DOHH2 (cell line): ENCODE data around the gene SHCBP1L.

Experiments used
- H3F3A ChIP-seq: fragments of 200-600 bp; sonication (generic), shearing (Covaris generic); 2 replicates; pipeline ENCODE4 v1.6.0; 2016; ENCODE audit warnings: antibody characterized with exemption, mild to moderate bottlenecking; ENCODE audit not compliant: control insufficient read depth, insufficient read depth
- H3K27ac ChIP-seq: fragments of 200-600 bp; sonication (generic); 2 replicates; pipeline ENCODE4 v1.5.1; 2014; ENCODE audit warnings: low read depth, mild to moderate bottlenecking, low read length, moderate library complexity
- H3K27me3 ChIP-seq: fragments of 200-600 bp; sonication (generic); 2 replicates; pipeline ENCODE4 v1.6.1; 2014; ENCODE audit warnings: mild to moderate bottlenecking, low read length, mixed read lengths; ENCODE audit not compliant: control insufficient read depth
- H3K36me3 ChIP-seq: fragments of 200-600 bp; sonication (generic); 2 replicates; pipeline ENCODE4 v1.6.1; 2014; ENCODE audit warnings: mild to moderate bottlenecking, low read length, moderate library complexity, mixed read lengths; ENCODE audit not compliant: control insufficient read depth
- H3K4me1 ChIP-seq: fragments of 200-600 bp; sonication (generic); 2 replicates; pipeline ENCODE4 v1.6.1; 2014; ENCODE audit warnings: mild to moderate bottlenecking, low read length, mixed read lengths; ENCODE audit not compliant: control insufficient read depth
- H3K4me2 ChIP-seq: fragments of 200-600 bp; sonication (generic); 2 replicates; pipeline ENCODE4 v1.6.0; 2014; ENCODE audit warnings: mild to moderate bottlenecking, low read length, moderate library complexity
- H3K4me3 ChIP-seq: fragments of 200-600 bp; sonication (generic); 2 replicates; pipeline ENCODE4 v1.5.1; 2014; ENCODE audit warnings: mild to moderate bottlenecking, low read length, mixed read lengths
- H3K79me2 ChIP-seq: fragments of 200-600 bp; sonication (generic); 2 replicates; pipeline ENCODE4 v1.6.1; 2014; ENCODE audit warnings: mild to moderate bottlenecking, low read length, mixed read lengths; ENCODE audit not compliant: control insufficient read depth
- H3K9me2 ChIP-seq: fragments of 200-600 bp; sonication (generic); replicated peaks from 2 replicates; pipeline ENCODE4 v1.6.1; 2014; ENCODE audit warnings: mild to moderate bottlenecking, low read length, mixed read lengths; ENCODE audit not compliant: control insufficient read depth
- H3K9me3 ChIP-seq: fragments of 200-600 bp; sonication (generic); 2 replicates; pipeline ENCODE4 v1.6.1; 2014; ENCODE audit warnings: antibody characterized with exemption, low read length, mixed read lengths; ENCODE audit not compliant: control insufficient read depth, insufficient read depth
- H4K20me1 ChIP-seq: fragments of 200-600 bp; sonication (generic); 2 replicates; pipeline ENCODE4 v1.6.0; 2014; ENCODE audit warnings: low read depth, mild to moderate bottlenecking, antibody characterized with exemption, low read length, moderate library complexity; ENCODE audit not compliant: control insufficient read depth, insufficient read depth
- EZH2phosphoT487 ChIP-seq: fragments of 200-600 bp; sonication (generic); IDR thresholded peaks from 2 replicates; pipeline ENCODE4 v1.6.1; 2017; ENCODE audit warnings: borderline replicate concordance, mild to moderate bottlenecking, antibody characterized with exemption, low read length, moderate library complexity, mixed read lengths
- TF ChIP-seq, protein P1 (sequence below): fragments of 200-600 bp; sonication (generic); IDR thresholded peaks from one replicate; pipeline ENCODE4 v1.5.1; 2014; ENCODE audit warnings: antibody characterized with exemption, mild to moderate bottlenecking, low read depth, low read length; ENCODE audit not compliant: poor library complexity, severe bottlenecking

The SHCBP1L gene

DNA sequence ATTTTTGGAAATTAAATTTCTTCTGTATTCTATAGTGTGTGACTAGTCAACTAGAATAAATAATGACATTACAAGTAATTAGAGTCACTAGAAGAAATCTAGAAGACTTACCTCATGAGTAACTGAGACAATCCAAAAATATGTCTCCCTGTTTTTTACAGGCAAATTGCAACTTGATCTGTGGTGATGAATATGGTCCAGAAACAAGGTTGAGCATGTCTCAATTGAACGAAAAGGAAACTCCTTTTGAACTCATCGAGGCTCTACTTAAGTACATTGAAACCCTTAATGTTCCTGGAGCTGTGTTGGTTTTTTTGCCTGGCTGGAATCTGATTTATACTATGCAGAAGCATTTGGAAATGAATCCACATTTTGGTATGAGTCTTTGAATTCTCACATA lies 77.1 kb downstream of the SHCBP1L start:
- Histone ChIP-seq H3K4me1 (no peaks in the 10 kb centered on the region), H3K9me2 (no peaks in the 10 kb centered on the region), H3K27me3 (no peaks in the 10 kb centered on the region), H4K20me1 (peaks cover 13% of the 10 kb centered on the region), H3K27ac (no peak overlapping the region), H3F3A (peaks cover 12% of the 10 kb centered on the region; the same call in 1 of the 2 replicates), H3K79me2 (peaks cover 4% of the 10 kb centered on the region), H3K9me3 (no peaks in the 10 kb centered on the region), H3K36me3 (peaks cover 100% of the 10 kb centered on the region), H3K4me2 (no peak overlapping the region), H3K4me3 (no peak overlapping the region)
- no peak for TF ChIP-seq EZH2phosphoT487
- TF ChIP-seq, protein P1, sequence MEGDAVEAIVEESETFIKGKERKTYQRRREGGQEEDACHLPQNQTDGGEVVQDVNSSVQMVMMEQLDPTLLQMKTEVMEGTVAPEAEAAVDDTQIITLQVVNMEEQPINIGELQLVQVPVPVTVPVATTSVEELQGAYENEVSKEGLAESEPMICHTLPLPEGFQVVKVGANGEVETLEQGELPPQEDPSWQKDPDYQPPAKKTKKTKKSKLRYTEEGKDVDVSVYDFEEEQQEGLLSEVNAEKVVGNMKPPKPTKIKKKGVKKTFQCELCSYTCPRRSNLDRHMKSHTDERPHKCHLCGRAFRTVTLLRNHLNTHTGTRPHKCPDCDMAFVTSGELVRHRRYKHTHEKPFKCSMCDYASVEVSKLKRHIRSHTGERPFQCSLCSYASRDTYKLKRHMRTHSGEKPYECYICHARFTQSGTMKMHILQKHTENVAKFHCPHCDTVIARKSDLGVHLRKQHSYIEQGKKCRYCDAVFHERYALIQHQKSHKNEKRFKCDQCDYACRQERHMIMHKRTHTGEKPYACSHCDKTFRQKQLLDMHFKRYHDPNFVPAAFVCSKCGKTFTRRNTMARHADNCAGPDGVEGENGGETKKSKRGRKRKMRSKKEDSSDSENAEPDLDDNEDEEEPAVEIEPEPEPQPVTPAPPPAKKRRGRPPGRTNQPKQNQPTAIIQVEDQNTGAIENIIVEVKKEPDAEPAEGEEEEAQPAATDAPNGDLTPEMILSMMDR, result no peak

DNA sequence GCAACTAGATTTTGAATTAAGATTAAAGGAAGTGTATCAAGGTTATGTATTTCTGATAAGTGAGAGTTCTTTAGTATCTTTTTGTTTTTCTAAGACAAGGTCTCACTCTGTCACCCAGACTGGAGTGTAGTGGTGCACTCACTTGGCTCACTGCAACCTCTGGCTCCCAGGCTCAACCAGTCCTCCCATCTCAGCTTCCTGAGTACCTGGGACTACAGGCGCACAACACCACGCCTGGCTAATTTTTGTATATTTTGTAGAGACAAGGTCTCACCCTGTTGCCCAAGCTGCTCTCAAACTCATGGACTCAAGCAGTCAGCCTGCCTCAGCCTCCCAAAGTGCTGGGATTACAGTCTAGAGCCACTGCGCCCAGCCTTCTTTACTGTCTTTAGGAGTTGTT lies 80.1 kb downstream of the SHCBP1L start:
- Histone ChIP-seq H3K9me2 (no peaks in the 10 kb centered on the region), H3K4me3 (no peak overlapping the region), H3K4me2 (no peak overlapping the region), H3K27me3 (no peaks in the 10 kb centered on the region), H3F3A (peaks cover 3% of the 10 kb centered on the region; the same call in 1 of the 2 replicates), H3K79me2 (peaks cover 16% of the 10 kb centered on the region), H3K9me3 (no peaks in the 10 kb centered on the region), H3K27ac (no peak overlapping the region), H4K20me1 (peaks cover 9% of the 10 kb centered on the region; the same call in 1 of the 2 replicates), H3K4me1 (no peaks in the 10 kb centered on the region), H3K36me3 (peaks cover 99% of the 10 kb centered on the region)
- no peak for TF ChIP-seq EZH2phosphoT487
- TF ChIP-seq, protein P1, result no peak

DNA sequence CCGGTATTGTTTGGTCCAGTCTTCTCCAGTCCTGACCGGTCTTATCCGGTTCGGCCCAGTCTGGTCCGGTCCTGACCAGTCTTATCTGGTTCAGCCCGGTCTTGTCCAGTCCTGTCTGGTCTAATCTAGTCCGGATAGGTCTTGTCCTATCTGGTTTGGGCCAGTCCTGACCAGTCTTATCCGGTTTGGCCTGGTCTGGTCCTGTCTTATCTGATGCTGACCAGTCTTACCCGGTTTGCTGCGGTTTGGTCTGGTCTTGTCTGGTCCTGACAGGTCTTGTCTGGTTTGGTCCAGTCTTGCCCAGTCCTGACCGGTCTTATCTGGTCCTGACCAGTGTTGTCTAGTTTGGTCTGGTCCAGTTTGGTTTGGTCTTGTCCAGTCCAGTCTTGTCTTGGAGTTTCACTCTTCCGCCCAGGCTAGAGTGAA lies 83.7 kb downstream of the SHCBP1L start:
- Histone ChIP-seq H3K9me2 (no peaks in the 10 kb centered on the region), H3K27ac (no peak overlapping the region), H3K27me3 (no peaks in the 10 kb centered on the region), H3K4me2 (no peak overlapping the region), H3K9me3 (no peaks in the 10 kb centered on the region), H3K4me3 (no peak overlapping the region), H3K36me3 (peaks cover 99% of the 10 kb centered on the region), H3K4me1 (no peaks in the 10 kb centered on the region), H3K79me2 (peaks cover 37% of the 10 kb centered on the region), H4K20me1 (peaks cover 3% of the 10 kb centered on the region; the same call in 1 of the 2 replicates), H3F3A (0 out of 2 replicates have a peak, but pooled peaks cover 3% of the 10 kb centered on the region)
- TF ChIP-seq EZH2phosphoT487, result no peak
- TF ChIP-seq, protein P1, result no peak
